NCI-H1092 (cell line): Measurements from ENCODE around the gene TRIM24.
A peak's percentile ranks its signal among the peaks of the same experiment; 100 is the strongest.

Source experiments
- DNase-seq: peaks from one replicate; lab custom pipeline; 2025; lab: John Stamatoyannopoulos, UW

TRIM24 gene

GRCh38 chr7:138625849-138626230 is 165.8 kb downstream of the TRIM24 start:
- DNase-seq = peak; percentile 14

- DNase-seq = no peak
These were observed 166.8 kb downstream of the TRIM24 start for GRCh38 chr7:138626846-138627245.

GRCh38 chr7:138627361-138627760 is 167.3 kb downstream of the TRIM24 start:
- DNase-seq = no peak

- no peak for DNase-seq
These were observed 170.1 kb downstream of the TRIM24 start for GRCh38 chr7:138630059-138630610.

GRCh38 chr7:138632384-138632783 is 172.3 kb downstream of the TRIM24 start:
- DNase-seq = no peak

- DNase-seq = no peak
These were observed 173.0 kb downstream of the TRIM24 start for GRCh38 chr7:138632826-138633602.
